ENCODE results near the gene CTDP1. TPM values are rescaled to one million over a fixed set of nuclear protein-coding genes. Genes with fewer than 3 reads are reported as not detected.

The CTDP1 gene
- total RNA-seq, 1 experiment from 2014 or later = 24.9 TPM

- no peak overlapping the region for H3K27ac ChIP-seq (ENCODE audit: low read depth, low read length)
- no peaks in the 10 kb centered on the region for H4K20me1 ChIP-seq (ENCODE audit: insufficient read depth)
- intact Hi-C loops (cut with micrococcal nuclease) = loop anchor here (10.0 kb wide), 1 partner anchor 55 kb away; no protein-coding TSS in a partner anchor
- no peak overlapping the region for H3K4me3 ChIP-seq (replicated peaks in 1 of 2; ENCODE audit: low read depth in 1 of 2, low read length in 2 of 2)
- no TSS peak for BruUV-seq (replicated peaks)
- ChIA-PET CTCF (no interaction called here), POLR2A (no interaction called here), RAD21 (ENCODE audit: low non-redundant PET in 1 of 2, low total read pairs in 2 of 2, uncharacterized antibody in 2 of 2, unreplicated experiment in 2 of 2) (no interaction called here)
- TF ChIP-seq ZNF274 (IDR thresholded peaks at IDR 0.05; ENCODE audit: low read depth, low read length) (no peak), SP1 (IDR thresholded peaks at IDR 0.05; ENCODE audit: low read depth) (no peak), FOSL1 (IDR thresholded peaks at IDR 0.05; ENCODE audit: low read depth) (no peak)
- peaks cover 6% of the 10 kb centered on the region; the same call in 1 of the 2 replicates for H3K27me3 ChIP-seq (ENCODE audit: insufficient read depth, low read length)
- no peaks in the 10 kb centered on the region for H3K36me3 ChIP-seq (ENCODE audit: control insufficient read depth in 1 of 2, insufficient read depth in 2 of 2, low read length in 2 of 2)
- DNase-seq (ENCODE audit: low read depth, low spot score) (no peak), ATAC-seq (no peak)
- H3K9me3 ChIP-seq (ENCODE audit: control insufficient read depth in 1 of 2, insufficient read depth in 1 of 2, low read depth in 1 of 2, low read length in 2 of 2) = no peaks in the 10 kb centered on the region
- H3K79me2 ChIP-seq (ENCODE audit: insufficient read depth, low read length) = no peaks in the 10 kb centered on the region
- H3K4me2 ChIP-seq (ENCODE audit: low read length) = no peak overlapping the region
- H2AFZ ChIP-seq (ENCODE audit: low read depth, low read length, poor library complexity, severe bottlenecking) = no peak overlapping the region
- H3K4me1 ChIP-seq (ENCODE audit: control insufficient read depth in 1 of 2, insufficient read depth in 2 of 2, low read length in 2 of 2) = no peaks in the 10 kb centered on the region
- no peaks in the 10 kb centered on the region for H3K9me2 ChIP-seq (ENCODE audit: insufficient read depth)
- H3K9ac ChIP-seq (ENCODE audit: low read length) = no peak overlapping the region
Observed at GRCh38 chr18:79769698-79770500, 90.3 kb downstream of the CTDP1 start.

- POLR2A ChIA-PET = no interaction called here
- no peaks in the 10 kb centered on the region for H3K36me3 ChIP-seq (ENCODE audit: control insufficient read depth in 1 of 2, insufficient read depth in 2 of 2, low read length in 2 of 2)
- H3K4me2 ChIP-seq (ENCODE audit: low read length) = no peak overlapping the region
- no peak for ATAC-seq
- H3K27me3 ChIP-seq (ENCODE audit: insufficient read depth, low read length) = peaks cover 6% of the 10 kb centered on the region; the same call in 1 of the 2 replicates
- CTCF ChIA-PET = no interaction called here
- no peak overlapping the region for H2AFZ ChIP-seq (ENCODE audit: low read depth, low read length, poor library complexity, severe bottlenecking)
- H3K27ac ChIP-seq (ENCODE audit: low read depth, low read length) = no peak overlapping the region
- BruUV-seq (replicated peaks) = no TSS peak
- no peaks in the 10 kb centered on the region for H4K20me1 ChIP-seq (ENCODE audit: insufficient read depth)
- no peaks in the 10 kb centered on the region for H3K4me1 ChIP-seq (ENCODE audit: control insufficient read depth in 1 of 2, insufficient read depth in 2 of 2, low read length in 2 of 2)
- DNase-seq (ENCODE audit: low read depth, low spot score) = no peak
- H3K9ac ChIP-seq (ENCODE audit: low read length) = no peak overlapping the region
- H3K9me2 ChIP-seq (ENCODE audit: insufficient read depth) = no peaks in the 10 kb centered on the region
- TF ChIP-seq ZNF274 (IDR thresholded peaks at IDR 0.05; ENCODE audit: low read depth, low read length) = no peak
- H3K9me3 ChIP-seq (ENCODE audit: control insufficient read depth in 1 of 2, insufficient read depth in 1 of 2, low read depth in 1 of 2, low read length in 2 of 2) = no peaks in the 10 kb centered on the region
- no peak overlapping the region for H3K4me3 ChIP-seq (replicated peaks in 1 of 2; ENCODE audit: low read depth in 1 of 2, low read length in 2 of 2)
- intact Hi-C loops (cut with micrococcal nuclease) = no loop called here
- no peaks in the 10 kb centered on the region for H3K79me2 ChIP-seq (ENCODE audit: insufficient read depth, low read length)
- RAD21 ChIA-PET (ENCODE audit: low non-redundant PET in 1 of 2, low total read pairs in 2 of 2, uncharacterized antibody in 2 of 2, unreplicated experiment in 2 of 2) = no interaction called here
Observed at GRCh38 chr18:79770501-79770815, 90.9 kb downstream of the CTDP1 start.
